ENCODE results near the gene DAGLA. TPM values are rescaled to one million over a fixed set of nuclear protein-coding genes. Genes with fewer than 3 reads are reported as not detected.

The DAGLA gene
- total and polyA plus RNA-seq, 10 donors: 0.27 to 5.0 (median 3.3) TPM

GRCh38 chr11:61726775-61727174 is 46.6 kb downstream of the DAGLA start:
- no peaks in the 10 kb centered on the region for H3K9me3 ChIP-seq
- H3K27ac ChIP-seq: no peak overlapping the region
- H3K4me3 ChIP-seq: no peak overlapping the region
- TF ChIP-seq, protein P1, sequence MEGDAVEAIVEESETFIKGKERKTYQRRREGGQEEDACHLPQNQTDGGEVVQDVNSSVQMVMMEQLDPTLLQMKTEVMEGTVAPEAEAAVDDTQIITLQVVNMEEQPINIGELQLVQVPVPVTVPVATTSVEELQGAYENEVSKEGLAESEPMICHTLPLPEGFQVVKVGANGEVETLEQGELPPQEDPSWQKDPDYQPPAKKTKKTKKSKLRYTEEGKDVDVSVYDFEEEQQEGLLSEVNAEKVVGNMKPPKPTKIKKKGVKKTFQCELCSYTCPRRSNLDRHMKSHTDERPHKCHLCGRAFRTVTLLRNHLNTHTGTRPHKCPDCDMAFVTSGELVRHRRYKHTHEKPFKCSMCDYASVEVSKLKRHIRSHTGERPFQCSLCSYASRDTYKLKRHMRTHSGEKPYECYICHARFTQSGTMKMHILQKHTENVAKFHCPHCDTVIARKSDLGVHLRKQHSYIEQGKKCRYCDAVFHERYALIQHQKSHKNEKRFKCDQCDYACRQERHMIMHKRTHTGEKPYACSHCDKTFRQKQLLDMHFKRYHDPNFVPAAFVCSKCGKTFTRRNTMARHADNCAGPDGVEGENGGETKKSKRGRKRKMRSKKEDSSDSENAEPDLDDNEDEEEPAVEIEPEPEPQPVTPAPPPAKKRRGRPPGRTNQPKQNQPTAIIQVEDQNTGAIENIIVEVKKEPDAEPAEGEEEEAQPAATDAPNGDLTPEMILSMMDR (IDR thresholded peaks at IDR 0.05 in 8 of 11, conservative IDR thresholded peaks at IDR 0.05 in 3 of 11): no peak
- TF ChIP-seq POLR2A (IDR thresholded peaks at IDR 0.05): no peak
- no peak for TF ChIP-seq POLR2AphosphoS5 (IDR thresholded peaks at IDR 0.05)
- WGBS, 5 donors: 82 to 92% (median 87%) methylated on average over 10 to 13 of the region's 13 CpGs
- peaks cover 0 to 62% (median 0%) of the 10 kb centered on the region in 6 donors for H3K36me3 ChIP-seq
- DNase-seq: no peak
- H3K27me3 ChIP-seq (replicated peaks in 1 of 7): no peaks in the 10 kb centered on the region
- no peaks in the 10 kb centered on the region for H3K4me1 ChIP-seq
- intact Hi-C loops (cut with DNase I; ENCODE audit: low total_unique reads): no loop called here

DNA sequence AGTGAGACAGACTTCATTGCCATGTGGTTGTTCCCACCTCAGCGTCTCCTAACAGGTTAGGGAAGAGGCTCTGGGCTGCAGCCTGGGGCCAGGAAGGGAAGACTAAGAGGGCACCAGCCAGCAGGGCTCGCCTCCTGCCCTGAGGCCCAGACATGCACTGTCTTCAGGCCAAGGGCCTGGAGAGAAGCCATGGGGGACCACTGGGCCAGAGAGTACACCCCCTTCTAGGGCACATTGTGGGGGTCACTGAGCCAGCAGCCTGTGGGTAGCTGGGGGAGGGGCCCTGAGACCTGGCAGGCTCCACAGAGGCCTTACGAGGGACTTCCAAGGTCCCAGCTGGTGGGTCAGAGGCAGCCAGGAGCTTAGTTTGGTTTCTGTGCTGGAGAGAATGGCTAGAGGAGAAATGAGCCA is 47.2 kb downstream of the DAGLA start:
- no peak overlapping the region for H3K27ac ChIP-seq
- WGBS, 5 donors: 76 to 100% (median 92%) methylated on average over 1 to 3 of the region's 3 CpGs

GRCh38 chr11:61728066-61728939 is 48.1 kb downstream of the DAGLA start:
- Histone ChIP-seq H3K4me3 (no peak overlapping the region), H3K4me1 (peaks cover 0 to 6% (median 4%) of the 10 kb centered on the region in 6 donors), H3K27me3 (replicated peaks in 1 of 7) (no peaks in the 10 kb centered on the region), H3K36me3 (peaks cover 0 to 55% (median 0%) of the 10 kb centered on the region in 6 donors), H3K9me3 (no peaks in the 10 kb centered on the region), H3K27ac (no peak overlapping the region)
- WGBS, 5 donors: 79 to 93% (median 87%) methylated on average over 32 to 33 of the region's 33 CpGs
- TF ChIP-seq POLR2AphosphoS5 (IDR thresholded peaks at IDR 0.05) (no peak), POLR2A (IDR thresholded peaks at IDR 0.05) (no peak)
- TF ChIP-seq, protein P1 (IDR thresholded peaks at IDR 0.05 in 8 of 11, conservative IDR thresholded peaks at IDR 0.05 in 3 of 11): no peak
- DNase-seq: no peak
- intact Hi-C loops (cut with DNase I; ENCODE audit: low total_unique reads): no loop called here

More for the DNA sequence above, 47.2 kb downstream of the DAGLA start:
- no peak overlapping the region for H3K4me3 ChIP-seq
- TF ChIP-seq POLR2A (IDR thresholded peaks at IDR 0.05): no peak
- TF ChIP-seq, protein P1 (IDR thresholded peaks at IDR 0.05 in 8 of 11, conservative IDR thresholded peaks at IDR 0.05 in 3 of 11): no peak
- H3K36me3 ChIP-seq: peaks cover 0 to 62% (median 0%) of the 10 kb centered on the region in 6 donors
- no peak for DNase-seq
- H3K27me3 ChIP-seq (replicated peaks in 1 of 7): no peaks in the 10 kb centered on the region
- intact Hi-C loops (cut with DNase I; ENCODE audit: low total_unique reads): no loop called here
- H3K4me1 ChIP-seq: no peaks in the 10 kb centered on the region
- H3K9me3 ChIP-seq: no peaks in the 10 kb centered on the region

- Histone ChIP-seq H3K27ac (no peak overlapping the region), H3K4me3 (no peak overlapping the region), H3K9me3 (no peaks in the 10 kb centered on the region), H3K27me3 (replicated peaks in 1 of 7) (no peaks in the 10 kb centered on the region), H3K36me3 (peaks cover 0 to 50% (median 0%) of the 10 kb centered on the region in 6 donors), H3K4me1 (peaks cover 0 to 11% (median 7%) of the 10 kb centered on the region in 6 donors)
- DNase-seq: no peak
- WGBS, 5 donors: 73 to 79% (median 76%) methylated on average over 8 of the region's 8 CpGs
- TF ChIP-seq POLR2A (IDR thresholded peaks at IDR 0.05) (no peak), POLR2AphosphoS5 (IDR thresholded peaks at IDR 0.05) (no peak)
- TF ChIP-seq, protein P1 (IDR thresholded peaks at IDR 0.05 in 8 of 11, conservative IDR thresholded peaks at IDR 0.05 in 3 of 11): no peak
- intact Hi-C loops (cut with DNase I; ENCODE audit: low total_unique reads): no loop called here
Observed at GRCh38 chr11:61728940-61729219, 48.7 kb downstream of the DAGLA start.
